GM23338 (cell line): Measurements from ENCODE around the gene SMYD3. TPM values are rescaled to one million over a fixed set of nuclear protein-coding genes. Genes with fewer than 3 reads are reported as not detected.

Source experiments
- ATAC-seq: fragments of 200-7000 bp; cut with Tn5 transposase; 3 replicates; pipeline ENCODE4 v1.9.1; 2020
- DNase-seq: peaks from one replicate; pipeline ENCODE4 v3.0.0-alpha.2; 2015; ENCODE audit warnings: low spot score
- H2AFZ ChIP-seq: fragments of 200-600 bp; sonication (generic); 2 replicates; pipeline ENCODE4 v1.8.0; 2016; ENCODE audit warnings: antibody characterized with exemption, mild to moderate bottlenecking, moderate library complexity
- H3F3A ChIP-seq: fragments of 200-600 bp; sonication (generic); replicated peaks from 2 replicates; pipeline ENCODE4 v1.8.0; 2017; ENCODE audit warnings: antibody characterized with exemption, mixed run types, low read depth
- H3K27ac ChIP-seq: fragments of 200-600 bp; sonication (generic); 2 replicates; pipeline ENCODE4 v1.6.1; 2016; ENCODE audit warnings: low read depth
- H3K27me3 ChIP-seq: fragments of 200-600 bp; sonication (generic); 2 replicates; pipeline ENCODE4 v1.8.0; 2016; ENCODE audit warnings: mild to moderate bottlenecking, mixed run types, moderate library complexity; ENCODE audit not compliant: insufficient read depth
- H3K36me3 ChIP-seq: fragments of 200-600 bp; sonication (generic); 2 replicates; pipeline ENCODE4 v1.8.0; 2016; ENCODE audit warnings: mild to moderate bottlenecking; ENCODE audit not compliant: insufficient read depth
- H3K4me1 ChIP-seq: fragments of 200-600 bp; sonication (generic); 2 replicates; pipeline ENCODE4 v1.8.0; 2016; ENCODE audit warnings: mild to moderate bottlenecking, moderate library complexity; ENCODE audit not compliant: insufficient read depth
- H3K4me2 ChIP-seq: fragments of 200-600 bp; sonication (generic); 2 replicates; pipeline ENCODE4 v1.7.1; 2017; ENCODE audit warnings: mixed run types
- H3K4me3 ChIP-seq: fragments of 200-600 bp; sonication (generic); 2 replicates; pipeline ENCODE4 v1.6.1; 2016; ENCODE audit warnings: mixed run types
- H3K79me2 ChIP-seq: fragments of 200-600 bp; sonication (generic); replicated peaks from 2 replicates; pipeline ENCODE4 v1.8.0; 2017; ENCODE audit warnings: mild to moderate bottlenecking; ENCODE audit not compliant: insufficient read depth
- H3K9me2 ChIP-seq: fragments of 200-600 bp; sonication (generic); 2 replicates; pipeline ENCODE4 v1.8.0; 2017; ENCODE audit not compliant: insufficient read depth
- H4K20me1 ChIP-seq: fragments of 200-600 bp; sonication (generic); replicated peaks from 2 replicates; pipeline ENCODE4 v1.8.0; 2017; ENCODE audit warnings: mild to moderate bottlenecking; ENCODE audit not compliant: insufficient read depth
- H3K27ac Mint-ChIP-seq: 2 replicates; pipeline ENCODE4 v1.8.0; 2020; ENCODE audit warnings: inconsistent platforms, mild to moderate bottlenecking, moderate library complexity, mixed read lengths
- H3K27me3 Mint-ChIP-seq: 3 replicates; pipeline ENCODE4 v1.8.0; 2022; ENCODE audit warnings: low read depth, mild to moderate bottlenecking, moderate library complexity, mixed read lengths, inconsistent platforms; ENCODE audit not compliant: insufficient read depth, poor library complexity
- H3K36me3 Mint-ChIP-seq: 3 replicates; pipeline ENCODE4 v1.8.0; 2021; ENCODE audit warnings: low read depth, mild to moderate bottlenecking, inconsistent platforms, moderate library complexity, mixed read lengths
- H3K4me1 Mint-ChIP-seq: 3 replicates; pipeline ENCODE4 v1.8.0; 2020; ENCODE audit warnings: mild to moderate bottlenecking, inconsistent platforms, mixed read lengths
- H3K4me3 Mint-ChIP-seq: 3 replicates; pipeline ENCODE4 v1.8.0; 2021; ENCODE audit warnings: moderate library complexity, mild to moderate bottlenecking, inconsistent platforms, mixed read lengths
- H3K9me3 Mint-ChIP-seq: 3 replicates; pipeline ENCODE4 v1.8.0; 2020; ENCODE audit warnings: moderate library complexity, mild to moderate bottlenecking, inconsistent platforms, mixed read lengths
- EZH2phosphoT487 ChIP-seq: fragments of 200-600 bp; sonication (generic); IDR thresholded peaks from one replicate; pipeline ENCODE4 v1.8.1; 2018; ENCODE audit warnings: antibody characterized with exemption; ENCODE audit not compliant: unreplicated experiment
- ZNF114 ChIP-seq: fragments of 250-450 bp; sonication (Bioruptor Pico); IDR thresholded peaks from 2 replicates; pipeline ENCODE4 v1.5.0; 2020; ENCODE audit warnings: mild to moderate bottlenecking, moderate library complexity
- ZNF331 ChIP-seq: fragments of 250-450 bp; sonication (Bioruptor Pico); IDR thresholded peaks from 2 replicates; pipeline ENCODE4 v1.5.0; 2020; ENCODE audit warnings: low read depth, mild to moderate bottlenecking, moderate library complexity
- polyA plus RNA-seq: library from polyadenylated mRNA; unstranded; fragments of >200 nt; fragmentation: Nextera tagmentation; extraction: Ambion mirVana; gene quantifications from 2 replicates; pipeline ENCODE4 v1.2.1, GENCODE V29; 2016
- total RNA-seq: library from RNA; depleted of rRNA; stranded (reverse); fragments of >200 nt; shearing (Covaris generic); gene quantifications from 2 replicates; pipeline ENCODE4 v1.2.3, GENCODE V29; 2014
- TF ChIP-seq, protein P1 (sequence below): IDR thresholded peaks from 2 replicates; pipeline ENCODE4 v1.6.1; 2016; ENCODE audit warnings: antibody characterized with exemption
- TF ChIP-seq, protein P2 (sequence below): IDR thresholded peaks from one replicate; pipeline ENCODE4 v1.6.1; 2018; ENCODE audit warnings: antibody characterized with exemption; ENCODE audit not compliant: unreplicated experiment

Gene SMYD3
- total and polyA plus RNA-seq, 2 experiments from 2014 or later, result 31.8 to 34.4 TPM

DNA sequence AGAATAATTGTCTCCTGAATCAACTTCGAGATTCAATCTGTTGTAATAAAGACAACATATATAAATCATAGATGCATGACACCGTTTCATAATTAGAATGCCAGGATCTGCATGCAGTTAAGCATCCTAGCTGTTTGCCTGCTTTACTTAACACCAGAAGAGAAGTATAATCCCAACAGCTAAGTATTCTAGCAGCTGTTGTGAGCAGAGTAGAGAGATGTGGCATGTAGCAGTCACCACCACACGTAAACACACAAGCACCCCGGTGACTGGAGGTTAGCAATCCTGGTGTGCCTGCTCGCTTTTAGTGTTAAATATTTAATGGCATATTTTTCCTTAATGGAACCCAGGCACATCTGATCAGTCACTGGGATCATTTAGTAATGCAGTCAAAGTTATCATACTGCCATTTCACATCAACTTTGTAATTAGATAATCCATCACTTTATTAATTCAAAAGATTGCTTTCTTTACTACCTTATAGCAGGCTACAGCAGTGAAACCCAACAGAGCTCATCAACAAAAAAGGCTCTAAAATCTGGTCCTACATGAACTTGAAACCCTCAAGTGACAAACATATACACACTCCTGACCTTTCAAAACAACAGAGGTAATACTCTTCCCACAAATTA is 187.9 kb downstream of the SMYD3 start:
- no peaks in the 10 kb centered on the region for H3K27me3 ChIP-seq
- ATAC-seq, result no peak
- TF ChIP-seq ZNF114 (CRISPR knock-in tag) (no peak), EZH2phosphoT487 (no peak)
- TF ChIP-seq, protein P1, sequence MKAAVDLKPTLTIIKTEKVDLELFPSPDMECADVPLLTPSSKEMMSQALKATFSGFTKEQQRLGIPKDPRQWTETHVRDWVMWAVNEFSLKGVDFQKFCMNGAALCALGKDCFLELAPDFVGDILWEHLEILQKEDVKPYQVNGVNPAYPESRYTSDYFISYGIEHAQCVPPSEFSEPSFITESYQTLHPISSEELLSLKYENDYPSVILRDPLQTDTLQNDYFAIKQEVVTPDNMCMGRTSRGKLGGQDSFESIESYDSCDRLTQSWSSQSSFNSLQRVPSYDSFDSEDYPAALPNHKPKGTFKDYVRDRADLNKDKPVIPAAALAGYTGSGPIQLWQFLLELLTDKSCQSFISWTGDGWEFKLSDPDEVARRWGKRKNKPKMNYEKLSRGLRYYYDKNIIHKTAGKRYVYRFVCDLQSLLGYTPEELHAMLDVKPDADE, result no peak
- TF ChIP-seq, protein P2, sequence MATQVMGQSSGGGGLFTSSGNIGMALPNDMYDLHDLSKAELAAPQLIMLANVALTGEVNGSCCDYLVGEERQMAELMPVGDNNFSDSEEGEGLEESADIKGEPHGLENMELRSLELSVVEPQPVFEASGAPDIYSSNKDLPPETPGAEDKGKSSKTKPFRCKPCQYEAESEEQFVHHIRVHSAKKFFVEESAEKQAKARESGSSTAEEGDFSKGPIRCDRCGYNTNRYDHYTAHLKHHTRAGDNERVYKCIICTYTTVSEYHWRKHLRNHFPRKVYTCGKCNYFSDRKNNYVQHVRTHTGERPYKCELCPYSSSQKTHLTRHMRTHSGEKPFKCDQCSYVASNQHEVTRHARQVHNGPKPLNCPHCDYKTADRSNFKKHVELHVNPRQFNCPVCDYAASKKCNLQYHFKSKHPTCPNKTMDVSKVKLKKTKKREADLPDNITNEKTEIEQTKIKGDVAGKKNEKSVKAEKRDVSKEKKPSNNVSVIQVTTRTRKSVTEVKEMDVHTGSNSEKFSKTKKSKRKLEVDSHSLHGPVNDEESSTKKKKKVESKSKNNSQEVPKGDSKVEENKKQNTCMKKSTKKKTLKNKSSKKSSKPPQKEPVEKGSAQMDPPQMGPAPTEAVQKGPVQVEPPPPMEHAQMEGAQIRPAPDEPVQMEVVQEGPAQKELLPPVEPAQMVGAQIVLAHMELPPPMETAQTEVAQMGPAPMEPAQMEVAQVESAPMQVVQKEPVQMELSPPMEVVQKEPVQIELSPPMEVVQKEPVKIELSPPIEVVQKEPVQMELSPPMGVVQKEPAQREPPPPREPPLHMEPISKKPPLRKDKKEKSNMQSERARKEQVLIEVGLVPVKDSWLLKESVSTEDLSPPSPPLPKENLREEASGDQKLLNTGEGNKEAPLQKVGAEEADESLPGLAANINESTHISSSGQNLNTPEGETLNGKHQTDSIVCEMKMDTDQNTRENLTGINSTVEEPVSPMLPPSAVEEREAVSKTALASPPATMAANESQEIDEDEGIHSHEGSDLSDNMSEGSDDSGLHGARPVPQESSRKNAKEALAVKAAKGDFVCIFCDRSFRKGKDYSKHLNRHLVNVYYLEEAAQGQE, result no peak

GRCh38 chr1:246318622-246319021 is 188.5 kb downstream of the SMYD3 start:
- H3K36me3 Mint-ChIP-seq, result no peaks in the 10 kb centered on the region
- no peaks in the 10 kb centered on the region for H3K36me3 ChIP-seq
- peaks cover 5% of the 10 kb centered on the region; the same call in 2 of the 3 replicates for H3K4me1 Mint-ChIP-seq
- H2AFZ ChIP-seq, result no peak overlapping the region
- no peak overlapping the region for H3K4me3 ChIP-seq
- H3K4me2 ChIP-seq, result no peak overlapping the region
- H3K27me3 ChIP-seq, result no peaks in the 10 kb centered on the region
- H3K79me2 ChIP-seq, result no peaks in the 10 kb centered on the region
- ATAC-seq, result no peak
- H3F3A ChIP-seq, result no peaks in the 10 kb centered on the region
- H3K27ac ChIP-seq, result no peak overlapping the region
- H3K9me3 Mint-ChIP-seq, result no peaks in the 10 kb centered on the region
- 0 out of 2 replicates have a peak, but pooled peaks cover 6% of the 10 kb centered on the region for H3K4me1 ChIP-seq
- DNase-seq, result no peak
- H3K27ac Mint-ChIP-seq, result no peak overlapping the region
- no peaks in the 10 kb centered on the region for H4K20me1 ChIP-seq
- no peak for TF ChIP-seq EZH2phosphoT487
- H3K4me3 Mint-ChIP-seq, result no peak overlapping the region
- H3K27me3 Mint-ChIP-seq, result no peaks in the 10 kb centered on the region
- H3K9me2 ChIP-seq, result no peaks in the 10 kb centered on the region

More for the DNA sequence above, 187.9 kb downstream of the SMYD3 start:
- no peaks in the 10 kb centered on the region for H3K36me3 ChIP-seq
- H2AFZ ChIP-seq, result no peak overlapping the region
- Mint-ChIP-seq H3K9me3 (no peaks in the 10 kb centered on the region), H3K4me3 (no peak overlapping the region), H3K4me1 (peaks cover 10% of the 10 kb centered on the region; the same call in 2 of the 3 replicates), H3K27ac (no peak overlapping the region; the same call in 1 of the 2 replicates), H3K36me3 (no peaks in the 10 kb centered on the region), H3K27me3 (no peaks in the 10 kb centered on the region)
- no peaks in the 10 kb centered on the region for H3F3A ChIP-seq
- H3K4me3 ChIP-seq, result no peak overlapping the region
- H3K4me1 ChIP-seq, result 0 out of 2 replicates have a peak, but pooled peaks cover 6% of the 10 kb centered on the region
- H3K79me2 ChIP-seq, result no peaks in the 10 kb centered on the region
- no peak overlapping the region for H3K27ac ChIP-seq
- H4K20me1 ChIP-seq, result no peaks in the 10 kb centered on the region
- no peaks in the 10 kb centered on the region for H3K9me2 ChIP-seq
- no peak for DNase-seq
- H3K4me2 ChIP-seq, result no peak overlapping the region

GRCh38 chr1:246318036-246318359 is 189.1 kb downstream of the SMYD3 start:
- Histone ChIP-seq H3K79me2 (no peaks in the 10 kb centered on the region), H3K4me2 (no peak overlapping the region), H3K27ac (no peak overlapping the region), H3K27me3 (no peaks in the 10 kb centered on the region), H4K20me1 (no peaks in the 10 kb centered on the region), H3K4me1 (0 out of 2 replicates have a peak, but pooled peaks cover 6% of the 10 kb centered on the region), H3K4me3 (no peak overlapping the region), H3F3A (no peaks in the 10 kb centered on the region), H3K9me2 (no peaks in the 10 kb centered on the region), H3K36me3 (no peaks in the 10 kb centered on the region), H2AFZ (no peak overlapping the region)
- Mint-ChIP-seq H3K27me3 (no peaks in the 10 kb centered on the region), H3K36me3 (no peaks in the 10 kb centered on the region), H3K4me1 (peaks cover 3% of the 10 kb centered on the region; the same call in 2 of the 3 replicates), H3K27ac (no peak overlapping the region), H3K4me3 (no peak overlapping the region), H3K9me3 (no peaks in the 10 kb centered on the region)
- ATAC-seq (no peak), DNase-seq (no peak)
- TF ChIP-seq, protein P2, result no peak
- TF ChIP-seq, protein P1, result no peak
- TF ChIP-seq ZNF331 (CRISPR knock-in tag), result no peak
